Common myeloid progenitor, CD34-positive (primary cell): Measurements from ENCODE around the gene TRIL.
A peak's percentile ranks its signal among the peaks of the same experiment; 100 is the strongest.

ENCODE experiments used
- CTCF ChIA-PET: fragments of 350-600 bp; sonication (Branson Sonifier 250); formaldehyde crosslinking; loops from one replicate; lab custom pipeline; 2021; ENCODE audit warnings: antibody characterized with exemption; lab: Charles Lee
- POLR2A ChIA-PET: fragments of 350-600 bp; sonication (Branson Sonifier 250); formaldehyde crosslinking; loops from one replicate; lab custom pipeline; 2021; ENCODE audit warnings: antibody characterized with exemption; lab: Charles Lee
- DNase-seq, 3 donors: peaks; one replicate each; pipeline versions ENCODE4 v3.0.0 to v3.0.0-alpha.2; 2013
- H3K27ac ChIP-seq, 2 experiments: 1 replicate in 1 of 2; 2 replicates in 1 of 2; pipeline ENCODE4 v1.7.0; 2013; ENCODE audit warnings: inconsistent platforms in 2 of 2, low read length in 2 of 2, mild to moderate bottlenecking in 2 of 2, low read depth in 1 of 2, moderate library complexity in 1 of 2; ENCODE audit not compliant: severe bottlenecking in 2 of 2, insufficient read depth in 1 of 2, poor library complexity in 1 of 2
- H3K27me3 ChIP-seq, 5 experiments: replicated peaks in 2 of 5; 1 replicate in 3 of 5; 2 replicates in 2 of 5; pipeline versions ENCODE4 v1.6.1 to v1.7.0; 2013; ENCODE audit warnings: low read length in 4 of 5, mild to moderate bottlenecking in 2 of 5, moderate library complexity in 2 of 5, inconsistent platforms in 1 of 5; ENCODE audit not compliant: insufficient read depth in 5 of 5, control insufficient read depth in 4 of 5
- H3K36me3 ChIP-seq, 4 experiments: 1 replicate in 2 of 4; 2 replicates in 2 of 4; pipeline versions ENCODE4 v1.6.1 to v1.7.0; 2013; ENCODE audit warnings: low read length in 3 of 4, control low read depth in 1 of 4, mild to moderate bottlenecking in 1 of 4; ENCODE audit not compliant: control insufficient read depth in 4 of 4, insufficient read depth in 4 of 4
- H3K4me1 ChIP-seq, 4 experiments: 1 replicate in 3 of 4; 2 replicates in 1 of 4; pipeline versions ENCODE4 v1.6.1 to v1.7.1; 2013; ENCODE audit warnings: low read length in 3 of 4, mild to moderate bottlenecking in 3 of 4, control low read depth in 1 of 4, inconsistent platforms in 1 of 4, moderate library complexity in 1 of 4; ENCODE audit not compliant: control insufficient read depth in 4 of 4, insufficient read depth in 4 of 4; ENCODE audit errors: control extremely low read depth in 1 of 4
- H3K4me3 ChIP-seq, 7 experiments: 1 replicate in 4 of 7; 2 replicates in 3 of 7; pipeline versions ENCODE4 v1.5.1 to v1.7.0; 2013; ENCODE audit warnings: mild to moderate bottlenecking in 7 of 7, low read length in 6 of 7, moderate library complexity in 6 of 7, inconsistent platforms in 2 of 7, low read depth in 2 of 7, control low read depth in 1 of 7; ENCODE audit not compliant: insufficient read depth in 4 of 7, control insufficient read depth in 1 of 7; ENCODE audit errors: extremely low read depth in 1 of 7
- H3K9me3 ChIP-seq, 5 experiments: 1 replicate in 4 of 5; 2 replicates in 1 of 5; pipeline versions ENCODE4 v1.6.1 to v1.7.1; 2013; ENCODE audit warnings: low read length in 4 of 5, mild to moderate bottlenecking in 2 of 5, inconsistent platforms in 1 of 5, low read depth in 1 of 5, moderate library complexity in 1 of 5; ENCODE audit not compliant: control insufficient read depth in 4 of 5, insufficient read depth in 2 of 5; ENCODE audit errors: control extremely low read depth in 1 of 5
- WGBS: methylation state at CpG from one replicate; pipeline ENCODE4 v1.1.5; 2013; ENCODE audit not compliant: insufficient coverage; 5-methylcytosine and 5-hydroxymethylcytosine counted together

Gene TRIL

GRCh38 chr7:28937619-28938018 lies 20.5 kb downstream of the TRIL start:
- no peaks in the 10 kb centered on the region for H3K27me3 ChIP-seq
- 93% methylated on average over 7 of the region's 7 CpGs for WGBS

GRCh38 chr7:28937103-28937502 lies 21.0 kb downstream of the TRIL start:
- WGBS, result 98% methylated on average over 5 of the region's 6 CpGs
- ChIA-PET POLR2A (no interaction called here), CTCF (interaction anchor here (0.5 to 7.4 kb wide), 6 partner anchors 10 to 472 kb away, joined by 3 to 45 read pairs (median 4); no protein-coding TSS in a partner anchor)
- H3K9me3 ChIP-seq, result no peaks in the 10 kb centered on the region
- H3K27me3 ChIP-seq, result no peaks in the 10 kb centered on the region
- H3K4me3 ChIP-seq, result no peak overlapping the region
- no peak for DNase-seq
- H3K27ac ChIP-seq, result no peak overlapping the region
- peaks cover 0 to 6% (median 0%) of the 10 kb centered on the region in 4 experiments for H3K4me1 ChIP-seq
- no peaks in the 10 kb centered on the region for H3K36me3 ChIP-seq

More at GRCh38 chr7:28937619-28938018, 20.5 kb downstream of the TRIL start:
- DNase-seq, result no peak
- peaks cover 0 to 6% (median 0%) of the 10 kb centered on the region in 4 experiments for H3K4me1 ChIP-seq
- no peaks in the 10 kb centered on the region for H3K36me3 ChIP-seq
- ChIA-PET POLR2A (no interaction called here), CTCF (interaction anchor here (0.6 to 7.4 kb wide), 3 partner anchors 11 to 170 kb away, joined by 3 to 45 read pairs (median 4); no protein-coding TSS in a partner anchor)
- no peaks in the 10 kb centered on the region for H3K9me3 ChIP-seq
- no peak overlapping the region for H3K27ac ChIP-seq
- H3K4me3 ChIP-seq, result no peak overlapping the region

GRCh38 chr7:28933846-28934320 lies 24.2 kb downstream of the TRIL start:
- Histone ChIP-seq H3K27me3 (no peaks in the 10 kb centered on the region), H3K4me3 (no peak overlapping the region), H3K36me3 (no peaks in the 10 kb centered on the region), H3K9me3 (no peaks in the 10 kb centered on the region), H3K4me1 (peaks cover 0 to 6% (median 0%) of the 10 kb centered on the region in 4 experiments), H3K27ac (no peak overlapping the region)
- ChIA-PET POLR2A (no interaction called here), CTCF (interaction anchor here (0.8 to 2.5 kb wide), 5 partner anchors 9 to 147 kb away, joined by 3 to 14 read pairs (median 4); no protein-coding TSS in a partner anchor)
- 93% methylated on average over 2 of the region's 2 CpGs for WGBS
- no peak for DNase-seq

- peaks cover 0 to 11% (median 2%) of the 10 kb centered on the region in 4 experiments for H3K4me1 ChIP-seq
- H3K4me3 ChIP-seq, result no peak overlapping the region
- DNase-seq, result no peak
- no peak overlapping the region for H3K27ac ChIP-seq
- H3K27me3 ChIP-seq, result no peaks in the 10 kb centered on the region
- ChIA-PET POLR2A (no interaction called here), CTCF (interaction anchor here (1.0 to 1.7 kb wide), 4 partner anchors 10 to 170 kb away, joined by 3 to 7 read pairs (median 6); no protein-coding TSS in a partner anchor)
- WGBS, result 100% methylated on average over 1 of the region's 3 CpGs
- H3K9me3 ChIP-seq, result no peaks in the 10 kb centered on the region
- H3K36me3 ChIP-seq, result no peaks in the 10 kb centered on the region
These were observed 26.6 kb downstream of the TRIL start for GRCh38 chr7:28931565-28931964.

GRCh38 chr7:28926871-28927597 lies 31.1 kb downstream of the TRIL start:
- no peaks in the 10 kb centered on the region for H3K36me3 ChIP-seq
- H3K4me1 ChIP-seq, result peaks cover 0 to 12% (median 5%) of the 10 kb centered on the region in 4 experiments
- peaks cover 0 to 2% (median 0%) of the 10 kb centered on the region in 5 experiments for H3K27me3 ChIP-seq
- WGBS, result 0% methylated on average over 6 of the region's 22 CpGs
- ChIA-PET CTCF (interaction anchor here (0.8 to 11.5 kb wide), 25 partner anchors 8 to 515 kb away, joined by 3 to 343 read pairs (median 4); partner anchors contain the start of genes CREB5 and TRIL), POLR2A (interaction anchor here (1.4 kb wide), 1 partner anchor 30 kb away, joined by 5 read pairs; no protein-coding TSS in a partner anchor)
- peak overlapping the region; percentile 40 to 88 (median 71) for H3K4me3 ChIP-seq
- H3K9me3 ChIP-seq, result no peaks in the 10 kb centered on the region
- H3K27ac ChIP-seq, result peak overlapping the region in 1 of 2 experiments; percentile 9
- DNase-seq, result peak; percentile 90 to 96 (median 94)

- H3K27ac ChIP-seq, result no peak overlapping the region
- H3K4me1 ChIP-seq, result peaks cover 0 to 13% (median 5%) of the 10 kb centered on the region in 4 experiments
- no peaks in the 10 kb centered on the region for H3K9me3 ChIP-seq
- peak; percentile 85 to 91 (median 86) for DNase-seq
- peaks cover 0 to 2% (median 0%) of the 10 kb centered on the region in 5 experiments for H3K27me3 ChIP-seq
- no peaks in the 10 kb centered on the region for H3K36me3 ChIP-seq
- H3K4me3 ChIP-seq, result no peak overlapping the region
- POLR2A ChIA-PET, result no interaction called here
- 8% methylated on average over 5 of the region's 7 CpGs for WGBS
- CTCF ChIA-PET, result interaction anchor here (0.7 to 11.5 kb wide), 43 partner anchors 10 to 511 kb away, joined by 3 to 343 read pairs (median 5); partner anchors contain the start of genes CREB5 and TRIL
These were observed 35.4 kb downstream of the TRIL start for GRCh38 chr7:28922624-28923331.
